SU-DHL-6 (cell line): ENCODE data around the gene ERN1.

Experiments
- H2AFZ ChIP-seq: fragments of 200-600 bp; sonication (generic); 2 replicates; pipeline ENCODE4 v1.6.1; 2014; ENCODE audit warnings: low read depth, mild to moderate bottlenecking, moderate library complexity, mixed read lengths, antibody characterized with exemption, low read length; ENCODE audit not compliant: severe bottlenecking
- H3F3A ChIP-seq: fragments of 200-600 bp; shearing (Covaris generic); 2 replicates; pipeline ENCODE4 v1.6.0; 2016; ENCODE audit warnings: antibody characterized with exemption, mild to moderate bottlenecking; ENCODE audit not compliant: insufficient read depth
- H3K27ac ChIP-seq: fragments of 200-600 bp; sonication (generic); 2 replicates; pipeline ENCODE4 v1.5.1; 2016; ENCODE audit warnings: low read depth, mild to moderate bottlenecking, low read length, moderate library complexity, mixed read lengths
- H3K27me3 ChIP-seq: fragments of 200-600 bp; sonication (generic), shearing (Covaris generic); 2 replicates; pipeline ENCODE4 v1.6.0; 2014; ENCODE audit warnings: mild to moderate bottlenecking, low read length
- H3K36me3 ChIP-seq: fragments of 200-600 bp; sonication (generic); 2 replicates; pipeline ENCODE4 v1.6.1; 2014; ENCODE audit warnings: mild to moderate bottlenecking, low read length, mixed read lengths
- H3K4me2 ChIP-seq: fragments of 300-600, 200-600 bp; shearing (Covaris generic), sonication (generic); 2 replicates; pipeline ENCODE4 v1.6.0; 2014; ENCODE audit warnings: low read length, low read depth, mild to moderate bottlenecking; ENCODE audit not compliant: poor library complexity, severe bottlenecking
- H3K4me3 ChIP-seq: fragments of 200-600 bp; sonication (generic); 2 replicates; pipeline ENCODE4 v1.5.1; 2014; ENCODE audit warnings: antibody characterized with exemption, low read length, mild to moderate bottlenecking, mixed read lengths; ENCODE audit not compliant: insufficient read depth, poor library complexity, severe bottlenecking
- H3K79me2 ChIP-seq: fragments of 200-600 bp; sonication (generic); 2 replicates; pipeline ENCODE4 v1.6.1; 2014; ENCODE audit warnings: mild to moderate bottlenecking, low read length, moderate library complexity; ENCODE audit not compliant: insufficient read depth
- H3K9ac ChIP-seq: fragments of 200-600 bp; sonication (generic); 2 replicates; pipeline ENCODE4 v1.7.0; 2014; ENCODE audit warnings: mild to moderate bottlenecking, low read length
- H3K9me2 ChIP-seq: fragments of 200-600 bp; sonication (generic); replicated peaks from 2 replicates; pipeline ENCODE4 v1.6.1; 2014; ENCODE audit warnings: low read length; ENCODE audit not compliant: insufficient read depth
- H3K9me3 ChIP-seq: fragments of 200-600 bp; sonication (generic); 2 replicates; pipeline ENCODE4 v1.6.1; 2014; ENCODE audit warnings: low read length, mixed read lengths; ENCODE audit not compliant: insufficient read depth
- H4K20me1 ChIP-seq: fragments of 200-600 bp; sonication (generic); 2 replicates; pipeline ENCODE4 v1.6.1; 2014; ENCODE audit warnings: low read depth, mild to moderate bottlenecking, antibody characterized with exemption, low read length, moderate library complexity, mixed read lengths
- CTCF ChIP-seq: fragments of 200-600 bp; sonication (generic); IDR thresholded peaks from one replicate; pipeline ENCODE4 v1.5.1; 2017; ENCODE audit warnings: antibody characterized with exemption, mild to moderate bottlenecking, low read length, moderate library complexity; ENCODE audit not compliant: insufficient read depth, poor library complexity, severe bottlenecking
- EZH2phosphoT487 ChIP-seq: fragments of 200-600 bp; sonication (generic), shearing (Covaris generic); conservative IDR thresholded peaks from 2 replicates; pipeline ENCODE4 v1.6.1; 2018; ENCODE audit warnings: mild to moderate bottlenecking, antibody characterized with exemption, low read length, moderate library complexity, mixed read lengths

The ERN1 gene

DNA sequence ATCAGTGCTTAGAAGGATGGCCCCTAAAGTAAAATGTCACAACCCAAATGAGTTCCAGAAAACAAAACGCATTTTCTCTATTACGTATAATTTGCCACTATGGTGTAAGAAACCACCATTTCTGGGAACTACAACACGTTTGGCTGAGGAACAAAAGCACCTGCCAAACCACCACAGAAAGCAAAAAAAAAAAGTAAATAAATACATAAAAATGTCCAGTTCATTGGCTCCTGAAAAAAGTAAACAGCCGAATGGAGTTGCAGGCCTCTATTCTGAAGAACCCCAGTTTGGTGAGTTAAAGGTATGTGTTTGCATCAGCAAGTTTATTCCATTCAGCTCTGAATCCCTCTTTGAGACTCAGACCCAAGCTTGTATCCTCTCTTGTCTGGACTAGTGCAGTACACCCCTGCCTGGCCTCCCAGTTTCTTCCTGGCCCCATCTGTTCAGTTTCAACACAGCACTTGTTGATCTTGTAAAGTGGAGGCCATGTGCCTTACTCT is 36.9 kb downstream of the ERN1 start:
- H3F3A ChIP-seq = no peaks in the 10 kb centered on the region
- no peaks in the 10 kb centered on the region for H3K9me3 ChIP-seq
- no peak overlapping the region for H3K9ac ChIP-seq
- no peaks in the 10 kb centered on the region for H3K27me3 ChIP-seq
- H3K9me2 ChIP-seq = no peaks in the 10 kb centered on the region
- H3K4me2 ChIP-seq = no peak overlapping the region
- H3K36me3 ChIP-seq = no peaks in the 10 kb centered on the region
- H3K79me2 ChIP-seq = no peaks in the 10 kb centered on the region
- no peaks in the 10 kb centered on the region for H4K20me1 ChIP-seq
- H3K27ac ChIP-seq = no peak overlapping the region
- no peak overlapping the region for H2AFZ ChIP-seq
- TF ChIP-seq CTCF = no peak
- no peak for TF ChIP-seq EZH2phosphoT487
- H3K4me3 ChIP-seq = no peak overlapping the region

DNA sequence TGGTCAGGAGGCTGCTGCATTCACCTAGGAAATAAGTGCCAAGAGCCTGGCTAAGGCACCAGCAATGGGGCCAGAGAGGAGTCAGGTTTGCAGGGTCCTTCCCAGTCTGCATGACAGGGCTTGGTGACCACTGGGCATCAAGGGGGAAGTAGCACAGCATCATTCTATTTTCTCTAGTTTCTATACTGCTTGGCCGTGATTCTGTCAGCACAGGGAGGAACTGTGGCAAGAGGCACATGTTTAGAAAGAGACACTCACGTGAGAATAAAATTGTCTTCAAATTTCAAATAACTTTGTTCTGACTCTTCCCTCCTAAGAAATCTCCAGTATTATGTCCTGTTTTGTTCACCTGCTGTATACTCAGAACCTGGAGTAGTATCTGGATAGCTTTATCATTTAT is 37.8 kb downstream of the ERN1 start:
- Histone ChIP-seq H3K27me3 (no peaks in the 10 kb centered on the region), H3K27ac (no peak overlapping the region), H3K36me3 (no peaks in the 10 kb centered on the region), H3K79me2 (no peaks in the 10 kb centered on the region), H3F3A (no peaks in the 10 kb centered on the region), H3K9me2 (no peaks in the 10 kb centered on the region), H4K20me1 (no peaks in the 10 kb centered on the region), H2AFZ (no peak overlapping the region), H3K9ac (no peak overlapping the region), H3K4me3 (no peak overlapping the region), H3K9me3 (no peaks in the 10 kb centered on the region), H3K4me2 (no peak overlapping the region)
- TF ChIP-seq EZH2phosphoT487 (no peak), CTCF (no peak)

GRCh38 chr17:64091571-64091970 is 38.4 kb downstream of the ERN1 start:
- no peak overlapping the region for H3K9ac ChIP-seq

More at GRCh38 chr17:64091571-64091970, 38.4 kb downstream of the ERN1 start:
- H3K4me2 ChIP-seq = no peak overlapping the region
- TF ChIP-seq CTCF (no peak), EZH2phosphoT487 (no peak)
- H3F3A ChIP-seq = no peaks in the 10 kb centered on the region
- no peaks in the 10 kb centered on the region for H3K27me3 ChIP-seq
- no peaks in the 10 kb centered on the region for H3K9me2 ChIP-seq
- H2AFZ ChIP-seq = no peak overlapping the region
- no peaks in the 10 kb centered on the region for H3K36me3 ChIP-seq
- H3K79me2 ChIP-seq = no peaks in the 10 kb centered on the region
- no peaks in the 10 kb centered on the region for H4K20me1 ChIP-seq
- H3K9me3 ChIP-seq = no peaks in the 10 kb centered on the region
- no peak overlapping the region for H3K27ac ChIP-seq
- no peak overlapping the region for H3K4me3 ChIP-seq
